ENCODE data around the gene EMCN.

EMCN gene

DNA sequence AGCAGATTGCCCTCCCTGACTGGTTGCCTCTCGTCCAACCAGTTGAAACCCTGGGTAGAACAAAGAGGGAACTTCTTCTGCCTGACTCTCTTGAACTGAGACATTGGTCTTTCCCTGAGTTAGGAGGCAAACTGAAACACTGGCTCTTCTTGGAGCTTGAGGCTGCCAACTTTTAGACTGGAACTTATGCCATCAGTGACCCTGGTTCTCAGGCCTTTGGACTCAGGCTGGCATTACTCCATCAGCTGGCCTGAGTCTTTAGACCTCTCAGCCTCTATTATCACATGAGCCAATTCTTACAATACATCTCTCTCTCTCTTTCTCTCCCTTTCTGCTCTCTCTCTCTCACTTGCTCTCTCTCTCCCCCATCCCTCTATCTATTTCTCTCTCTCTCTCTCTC, 86.4 kb downstream of the EMCN start:
- no peak overlapping the region for H3K4me3 ChIP-seq (ENCODE audit: control insufficient read depth, low read depth, low read length)
- DNase-seq (ENCODE audit: low read depth), result no peak
- no peak for TF ChIP-seq CTCF (conservative IDR thresholded peaks at IDR 0.05; ENCODE audit: control insufficient read depth, insufficient read depth, low read depth, low read length)

- no peak for DNase-seq (ENCODE audit: low read depth)
- H3K4me3 ChIP-seq (ENCODE audit: control insufficient read depth, low read depth, low read length), result no peak overlapping the region
- no peak for TF ChIP-seq CTCF (conservative IDR thresholded peaks at IDR 0.05; ENCODE audit: control insufficient read depth, insufficient read depth, low read depth, low read length)
These were observed 87.4 kb downstream of the EMCN start for GRCh38 chr4:100430451-100430850.

GRCh38 chr4:100429616-100430015, 88.2 kb downstream of the EMCN start:
- no peak for DNase-seq (ENCODE audit: low read depth)
- TF ChIP-seq CTCF (conservative IDR thresholded peaks at IDR 0.05; ENCODE audit: control insufficient read depth, insufficient read depth, low read depth, low read length), result no peak
- no peak overlapping the region for H3K4me3 ChIP-seq (ENCODE audit: control insufficient read depth, low read depth, low read length)

DNA sequence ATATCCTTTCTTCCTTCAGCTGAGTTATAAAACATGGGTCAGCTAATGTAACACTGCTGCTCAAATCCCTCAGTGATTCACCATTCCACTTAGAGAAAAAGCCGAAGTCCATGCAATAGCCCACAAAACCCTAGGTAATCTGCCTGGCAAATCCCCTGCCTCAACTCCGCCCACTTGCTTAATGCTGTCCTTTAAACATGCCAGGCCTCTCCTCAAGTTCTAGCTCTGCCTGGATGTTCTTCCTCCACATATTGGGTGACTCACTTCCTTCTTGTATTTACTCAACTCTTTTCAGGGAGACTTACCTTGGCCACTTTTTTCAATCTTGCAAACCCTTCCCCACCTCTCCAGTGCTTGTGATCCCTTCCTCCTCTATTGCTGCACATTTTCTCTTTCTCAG, 89.8 kb downstream of the EMCN start:
- H3K4me3 ChIP-seq (ENCODE audit: control insufficient read depth, low read depth, low read length), result no peak overlapping the region
- DNase-seq (ENCODE audit: low read depth), result peak; percentile 83
- no peak for TF ChIP-seq CTCF (conservative IDR thresholded peaks at IDR 0.05; ENCODE audit: control insufficient read depth, insufficient read depth, low read depth, low read length)

DNA sequence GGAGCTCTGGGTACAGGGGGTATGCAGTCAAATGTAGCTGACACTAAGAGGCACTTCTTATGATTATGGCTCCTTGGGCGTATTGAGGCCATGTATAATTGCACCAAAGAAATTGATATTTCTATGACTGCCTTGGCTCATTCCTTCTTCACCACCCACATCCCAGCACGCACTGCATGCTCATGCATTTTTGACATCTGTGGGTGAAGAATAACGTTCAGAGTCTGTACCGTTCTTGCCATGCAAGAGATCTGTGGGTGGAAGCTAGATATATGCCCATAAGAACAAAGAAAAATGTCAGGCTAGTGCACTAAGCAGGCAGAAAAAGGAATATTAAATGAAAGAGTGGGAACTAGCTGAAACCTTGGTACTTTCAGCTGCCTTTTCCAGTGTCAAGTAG, 93.4 kb downstream of the EMCN start:
- H3K4me3 ChIP-seq (ENCODE audit: control insufficient read depth, low read depth, low read length), result no peak overlapping the region
- DNase-seq (ENCODE audit: low read depth), result no peak
- no peak for TF ChIP-seq CTCF (conservative IDR thresholded peaks at IDR 0.05; ENCODE audit: control insufficient read depth, insufficient read depth, low read depth, low read length)

DNA sequence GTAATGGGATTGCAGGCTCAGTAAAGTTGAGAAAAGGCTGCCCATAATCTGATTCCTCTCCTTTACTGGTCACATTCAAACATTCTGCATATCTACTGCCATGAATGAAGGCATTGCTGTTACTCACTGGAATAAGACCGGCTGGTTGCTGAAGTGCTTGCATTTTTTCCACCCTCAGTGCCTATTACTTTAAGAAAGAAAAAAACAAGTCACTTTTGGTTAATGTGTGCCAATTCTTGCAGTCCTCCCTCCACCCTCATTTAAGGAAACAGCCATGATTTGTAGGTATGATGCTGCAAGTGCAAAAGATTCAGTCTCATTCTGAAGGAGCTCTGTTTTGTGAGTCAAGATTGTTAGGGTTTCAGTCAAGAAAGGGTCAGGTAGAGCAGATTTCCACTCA, 94.9 kb downstream of the EMCN start:
- no peak overlapping the region for H3K4me3 ChIP-seq (ENCODE audit: control insufficient read depth, low read depth, low read length)
- no peak for TF ChIP-seq CTCF (conservative IDR thresholded peaks at IDR 0.05; ENCODE audit: control insufficient read depth, insufficient read depth, low read depth, low read length)
- DNase-seq (ENCODE audit: low read depth), result no peak

- peak; percentile 64 for TF ChIP-seq CTCF (conservative IDR thresholded peaks at IDR 0.05; ENCODE audit: control insufficient read depth, insufficient read depth, low read depth, low read length)
- peak; percentile 67 for DNase-seq (ENCODE audit: low read depth)
- H3K4me3 ChIP-seq (ENCODE audit: control insufficient read depth, low read depth, low read length), result peak overlapping the region; percentile 29
These were observed 96.4 kb downstream of the EMCN start for GRCh38 chr4:100421361-100421978.

Data from fibroblast of mammary gland (primary cell).